ENCODE results near the gene ANGPTL2. TPM values are rescaled to one million over a fixed set of nuclear protein-coding genes. Genes with fewer than 3 reads are reported as not detected.

The ANGPTL2 gene
- total RNA-seq, 5 donors from 2014 or later (not counting 1 experiment from before 2014, with no cell fraction given): 0.10 to 0.82 (median 0.13) TPM; not detected in 2

GRCh38 chr9:127090341-127090985 is 32.0 kb downstream of the ANGPTL2 start:
- ATAC-seq (replicated peaks in 1 of 4): no peak
- CTCF ChIA-PET: no interaction called here

GRCh38 chr9:127089631-127090081 is 32.8 kb downstream of the ANGPTL2 start:
- H3K36me3 Mint-ChIP-seq: peaks cover 15% of the 10 kb centered on the region
- H3K4me1 ChIP-seq (ENCODE audit: control insufficient read depth in 1 of 2, extremely low read depth in 1 of 2, insufficient read depth in 2 of 2, low read length in 2 of 2): peaks cover 5 to 7% of the 10 kb centered on the region in 2 experiments
- H3K27ac Mint-ChIP-seq: no peak overlapping the region
- H3K36me3 ChIP-seq (ENCODE audit: control insufficient read depth in 2 of 2, extremely low read depth in 1 of 2, insufficient read depth in 1 of 2, low read length in 1 of 2): no peaks in the 10 kb centered on the region
- ATAC-seq (replicated peaks in 1 of 4) (no peak), DNase-seq (no peak)
- H3K4me3 ChIP-seq (ENCODE audit: control insufficient read depth in 1 of 2, extremely low read depth in 1 of 2, low read length in 1 of 2): no peak overlapping the region
- H3K27ac ChIP-seq (ENCODE audit: low read length): no peak overlapping the region
- H3K27me3 Mint-ChIP-seq: peaks cover 0 to 11% of the 10 kb centered on the region in 2 donors
- POLR2A ChIA-PET: no interaction called here
- CTCF ChIA-PET: no interaction called here
- peaks cover 9 to 11% (median 10%) of the 10 kb centered on the region in 3 donors for H3K4me1 Mint-ChIP-seq
- H3K9me3 Mint-ChIP-seq: no peaks in the 10 kb centered on the region
- H3K4me3 Mint-ChIP-seq: no peak overlapping the region
- no peaks in the 10 kb centered on the region for H3K9me3 ChIP-seq
- WGBS (ENCODE audit: insufficient coverage): 93% methylated on average over 6 of the region's 6 CpGs
- no peaks in the 10 kb centered on the region for H3K27me3 ChIP-seq (replicated peaks in 1 of 2; ENCODE audit: control insufficient read depth in 2 of 2, extremely low read depth in 1 of 2, insufficient read depth in 2 of 2, low read length in 1 of 2)

More at GRCh38 chr9:127090341-127090985, 32.0 kb downstream of the ANGPTL2 start:
- Histone ChIP-seq H3K9me3 (no peaks in the 10 kb centered on the region), H3K4me3 (ENCODE audit: control insufficient read depth in 1 of 2, extremely low read depth in 1 of 2, low read length in 1 of 2) (no peak overlapping the region), H3K36me3 (ENCODE audit: control insufficient read depth in 2 of 2, extremely low read depth in 1 of 2, insufficient read depth in 1 of 2, low read length in 1 of 2) (no peaks in the 10 kb centered on the region), H3K27me3 (replicated peaks in 1 of 2; ENCODE audit: control insufficient read depth in 2 of 2, extremely low read depth in 1 of 2, insufficient read depth in 2 of 2, low read length in 1 of 2) (no peaks in the 10 kb centered on the region), H3K27ac (ENCODE audit: low read length) (no peak overlapping the region), H3K4me1 (ENCODE audit: control insufficient read depth in 1 of 2, extremely low read depth in 1 of 2, insufficient read depth in 2 of 2, low read length in 2 of 2) (no peaks in the 10 kb centered on the region)
- H3K27me3 Mint-ChIP-seq: peaks cover 0 to 11% of the 10 kb centered on the region in 2 donors
- no peak overlapping the region for H3K4me3 Mint-ChIP-seq
- H3K36me3 Mint-ChIP-seq: peaks cover 15% of the 10 kb centered on the region
- no peak for DNase-seq
- peaks cover 2 to 6% (median 4%) of the 10 kb centered on the region in 3 donors for H3K4me1 Mint-ChIP-seq
- 78% methylated on average over 3 of the region's 6 CpGs for WGBS (ENCODE audit: insufficient coverage)
- POLR2A ChIA-PET: no interaction called here
- H3K9me3 Mint-ChIP-seq: no peaks in the 10 kb centered on the region
- H3K27ac Mint-ChIP-seq: no peak overlapping the region

GRCh38 chr9:127088724-127089615 is 33.5 kb downstream of the ANGPTL2 start:
- Mint-ChIP-seq H3K4me1 (peaks cover 14 to 17% (median 15%) of the 10 kb centered on the region in 3 donors), H3K27me3 (peaks cover 0 to 11% of the 10 kb centered on the region in 2 donors), H3K9me3 (no peaks in the 10 kb centered on the region), H3K4me3 (no peak overlapping the region), H3K27ac (no peak overlapping the region), H3K36me3 (peaks cover 15% of the 10 kb centered on the region)
- Histone ChIP-seq H3K4me1 (ENCODE audit: control insufficient read depth in 1 of 2, extremely low read depth in 1 of 2, insufficient read depth in 2 of 2, low read length in 2 of 2) (peaks cover 8 to 11% of the 10 kb centered on the region in 2 experiments), H3K9me3 (no peaks in the 10 kb centered on the region), H3K36me3 (ENCODE audit: control insufficient read depth in 2 of 2, extremely low read depth in 1 of 2, insufficient read depth in 1 of 2, low read length in 1 of 2) (no peaks in the 10 kb centered on the region), H3K27me3 (replicated peaks in 1 of 2; ENCODE audit: control insufficient read depth in 2 of 2, extremely low read depth in 1 of 2, insufficient read depth in 2 of 2, low read length in 1 of 2) (no peaks in the 10 kb centered on the region), H3K4me3 (ENCODE audit: control insufficient read depth in 1 of 2, extremely low read depth in 1 of 2, low read length in 1 of 2) (no peak overlapping the region), H3K27ac (ENCODE audit: low read length) (no peak overlapping the region)
- DNase-seq: no peak
- ChIA-PET POLR2A (no interaction called here), CTCF (no interaction called here)
- no peak for ATAC-seq (replicated peaks in 1 of 4)
- WGBS (ENCODE audit: insufficient coverage): 90% methylated on average over 20 of the region's 27 CpGs

- no peak overlapping the region for H3K27ac Mint-ChIP-seq
- Histone ChIP-seq H3K4me3 (ENCODE audit: control insufficient read depth in 1 of 2, extremely low read depth in 1 of 2, low read length in 1 of 2) (no peak overlapping the region), H3K36me3 (ENCODE audit: control insufficient read depth in 2 of 2, extremely low read depth in 1 of 2, insufficient read depth in 1 of 2, low read length in 1 of 2) (no peaks in the 10 kb centered on the region), H3K9me3 (no peaks in the 10 kb centered on the region), H3K27ac (ENCODE audit: low read length) (no peak overlapping the region), H3K4me1 (ENCODE audit: control insufficient read depth in 1 of 2, extremely low read depth in 1 of 2, insufficient read depth in 2 of 2, low read length in 2 of 2) (peaks cover 8 to 11% of the 10 kb centered on the region in 2 experiments), H3K27me3 (replicated peaks in 1 of 2; ENCODE audit: control insufficient read depth in 2 of 2, extremely low read depth in 1 of 2, insufficient read depth in 2 of 2, low read length in 1 of 2) (no peaks in the 10 kb centered on the region)
- H3K4me1 Mint-ChIP-seq: peaks cover 14 to 17% (median 15%) of the 10 kb centered on the region in 3 donors
- ChIA-PET POLR2A (no interaction called here), CTCF (no interaction called here)
- H3K9me3 Mint-ChIP-seq: no peaks in the 10 kb centered on the region
- ATAC-seq (replicated peaks in 1 of 4) (no peak), DNase-seq (no peak)
- WGBS (ENCODE audit: insufficient coverage): 96% methylated on average over 8 of the region's 8 CpGs
- no peak overlapping the region for H3K4me3 Mint-ChIP-seq
- H3K36me3 Mint-ChIP-seq: peaks cover 15% of the 10 kb centered on the region
- H3K27me3 Mint-ChIP-seq: peaks cover 0 to 11% of the 10 kb centered on the region in 2 donors
Measured at GRCh38 chr9:127087836-127088235, 34.6 kb downstream of the ANGPTL2 start.

GRCh38 chr9:127087411-127087810 is 35.0 kb downstream of the ANGPTL2 start:
- H3K36me3 Mint-ChIP-seq: peaks cover 15% of the 10 kb centered on the region
- no peak overlapping the region for H3K27ac ChIP-seq (ENCODE audit: low read length)
- no peaks in the 10 kb centered on the region for H3K27me3 ChIP-seq (replicated peaks in 1 of 2; ENCODE audit: control insufficient read depth in 2 of 2, extremely low read depth in 1 of 2, insufficient read depth in 2 of 2, low read length in 1 of 2)
- no peaks in the 10 kb centered on the region for H3K36me3 ChIP-seq (ENCODE audit: control insufficient read depth in 2 of 2, extremely low read depth in 1 of 2, insufficient read depth in 1 of 2, low read length in 1 of 2)
- no peaks in the 10 kb centered on the region for H3K9me3 Mint-ChIP-seq
- no peak overlapping the region for H3K4me3 Mint-ChIP-seq
- peaks cover 0 to 11% of the 10 kb centered on the region in 2 donors for H3K27me3 Mint-ChIP-seq
- ATAC-seq (replicated peaks in 1 of 4) (no peak), DNase-seq (no peak)
- no peak overlapping the region for H3K27ac Mint-ChIP-seq
- H3K4me3 ChIP-seq (ENCODE audit: control insufficient read depth in 1 of 2, extremely low read depth in 1 of 2, low read length in 1 of 2): no peak overlapping the region
- ChIA-PET POLR2A (no interaction called here), CTCF (no interaction called here)
- H3K4me1 ChIP-seq (ENCODE audit: control insufficient read depth in 1 of 2, extremely low read depth in 1 of 2, insufficient read depth in 2 of 2, low read length in 2 of 2): peaks cover 8 to 11% of the 10 kb centered on the region in 2 experiments
- WGBS (ENCODE audit: insufficient coverage): 91% methylated on average over 4 of the region's 6 CpGs
- H3K9me3 ChIP-seq: no peaks in the 10 kb centered on the region
- peaks cover 14 to 17% (median 15%) of the 10 kb centered on the region in 3 donors for H3K4me1 Mint-ChIP-seq

GRCh38 chr9:127086771-127087170 is 35.7 kb downstream of the ANGPTL2 start:
- DNase-seq (no peak), ATAC-seq (replicated peaks in 1 of 4) (no peak)
- Histone ChIP-seq H3K27me3 (replicated peaks in 1 of 2; ENCODE audit: control insufficient read depth in 2 of 2, extremely low read depth in 1 of 2, insufficient read depth in 2 of 2, low read length in 1 of 2) (no peaks in the 10 kb centered on the region), H3K9me3 (no peaks in the 10 kb centered on the region), H3K4me1 (ENCODE audit: control insufficient read depth in 1 of 2, extremely low read depth in 1 of 2, insufficient read depth in 2 of 2, low read length in 2 of 2) (peaks cover 8 to 11% of the 10 kb centered on the region in 2 experiments), H3K4me3 (ENCODE audit: control insufficient read depth in 1 of 2, extremely low read depth in 1 of 2, low read length in 1 of 2) (no peak overlapping the region), H3K27ac (ENCODE audit: low read length) (no peak overlapping the region), H3K36me3 (ENCODE audit: control insufficient read depth in 2 of 2, extremely low read depth in 1 of 2, insufficient read depth in 1 of 2, low read length in 1 of 2) (no peaks in the 10 kb centered on the region)
- peaks cover 14 to 17% (median 15%) of the 10 kb centered on the region in 3 donors for H3K4me1 Mint-ChIP-seq
- peaks cover 0 to 11% of the 10 kb centered on the region in 2 donors for H3K27me3 Mint-ChIP-seq
- H3K4me3 Mint-ChIP-seq: no peak overlapping the region
- no peaks in the 10 kb centered on the region for H3K9me3 Mint-ChIP-seq
- POLR2A ChIA-PET: no interaction called here
- 100% methylated on average over 4 of the region's 4 CpGs for WGBS (ENCODE audit: insufficient coverage)
- H3K27ac Mint-ChIP-seq: no peak overlapping the region
- peaks cover 15% of the 10 kb centered on the region for H3K36me3 Mint-ChIP-seq
- CTCF ChIA-PET: no interaction called here

Data from T-cell (primary cell).